Fibroblast of lung (primary cell): ENCODE results near the gene ARL9. TPM values are rescaled to one million over a fixed set of nuclear protein-coding genes. Genes with fewer than 3 reads are reported as not detected.

Experiments
- DNase-seq, 2 donors: peaks; one replicate each; pipeline versions ENCODE4 v3.0.0 to v3.0.0-alpha.2; 2010; ENCODE audit warnings: low read depth in 2 of 2
- H2AFZ ChIP-seq: 2 replicates; pipeline ENCODE4 v1.5.1; 2012; ENCODE audit warnings: low read length, control low read depth, inconsistent platforms
- H3K27ac ChIP-seq: 2 replicates; pipeline ENCODE4 v1.5.1; 2011; ENCODE audit warnings: low read length, control low read depth; ENCODE audit not compliant: insufficient read depth
- H3K27me3 ChIP-seq: 2 replicates; pipeline ENCODE4 v1.5.1; 2011; ENCODE audit warnings: mild to moderate bottlenecking, low read length; ENCODE audit not compliant: control insufficient read depth, insufficient read depth
- H3K36me3 ChIP-seq: 2 replicates; pipeline ENCODE4 v1.5.1; 2011; ENCODE audit warnings: low read length; ENCODE audit not compliant: control insufficient read depth, insufficient read depth
- H3K4me1 ChIP-seq: 2 replicates; pipeline ENCODE4 v1.5.1; 2011; ENCODE audit warnings: low read length; ENCODE audit not compliant: control insufficient read depth, insufficient read depth; ENCODE audit errors: extremely low read depth
- H3K4me2 ChIP-seq: 2 replicates; pipeline ENCODE4 v1.5.1; 2011; ENCODE audit warnings: low read length, control low read depth; ENCODE audit not compliant: insufficient read depth; ENCODE audit errors: extremely low read depth
- H3K4me3 ChIP-seq, 4 experiments: fragments of 200-600 bp in 1 of 4; sonication (generic) in 1 of 4; replicated peaks in 1 of 4; 2 replicates each; pipeline ENCODE4 v1.5.1; 2011 to 2016; ENCODE audit warnings: low read length in 4 of 4, low read depth in 3 of 4, mild to moderate bottlenecking in 3 of 4, control low read depth in 2 of 4, inconsistent platforms in 1 of 4, mixed read lengths in 1 of 4; ENCODE audit not compliant: insufficient read depth in 1 of 4; ENCODE audit errors: control extremely low read depth in 1 of 4
- H3K79me2 ChIP-seq: 2 replicates; pipeline ENCODE4 v1.5.1; 2012; ENCODE audit warnings: mild to moderate bottlenecking, low read length, inconsistent platforms; ENCODE audit not compliant: control insufficient read depth, insufficient read depth
- H3K9ac ChIP-seq: 2 replicates; pipeline ENCODE4 v1.5.1; 2011; ENCODE audit warnings: mild to moderate bottlenecking, low read length, control low read depth; ENCODE audit not compliant: insufficient read depth
- H3K9me3 ChIP-seq: 2 replicates; pipeline ENCODE4 v1.5.1; 2012; ENCODE audit warnings: low read depth, low read length; ENCODE audit not compliant: control insufficient read depth, insufficient read depth
- H4K20me1 ChIP-seq: 2 replicates; pipeline ENCODE4 v1.5.1; 2011; ENCODE audit warnings: low read length; ENCODE audit not compliant: control insufficient read depth, insufficient read depth; ENCODE audit errors: extremely low read depth
- CTCF ChIP-seq, 2 donors: IDR thresholded peaks in 1 of 2; conservative IDR thresholded peaks in 1 of 2; 1 replicate in 1 of 2; 2 replicates in 1 of 2; pipeline ENCODE4 v1.5.1; 2011 to 2012; ENCODE audit warnings: low read length in 2 of 2, control low read depth in 1 of 2, inconsistent platforms in 1 of 2, low read depth in 1 of 2, mild to moderate bottlenecking in 1 of 2
- EZH2 ChIP-seq: IDR thresholded peaks from 2 replicates; pipeline ENCODE4 v1.5.1; 2012; ENCODE audit warnings: low read length, control low read depth, mild to moderate bottlenecking; ENCODE audit errors: missing control alignments
- polyA plus RNA-seq, 2 donors: library from polyadenylated mRNA; depleted of rRNA in 1 of 2; stranded (reverse) in 1 of 2; unstranded in 1 of 2; fragments of >200 nt; gene quantifications; 2 replicates each; pipeline ENCODE4 v1.2.1, GENCODE V29; 2011 to 2012; ENCODE audit warnings: missing spikeins in 1 of 2
- total RNA-seq: library from RNA; depleted of rRNA; stranded (reverse); fragments of >200 nt; gene quantifications from 2 replicates; pipeline ENCODE4 v1.2.1, GENCODE V29; 2014

The ARL9 gene
- total and polyA plus RNA-seq, 2 donors (not counting 1 experiment from before 2014, with no cell fraction given) = 0.62 to 0.83 TPM

- TF ChIP-seq EZH2 = no peak
- H3K27ac ChIP-seq = peak overlapping the region; percentile 93
- H3K36me3 ChIP-seq = peaks cover 5% of the 10 kb centered on the region
- peak overlapping the region; percentile 11 for H2AFZ ChIP-seq
- peak overlapping the region; percentile 81 to 98 (median 90) for H3K4me3 ChIP-seq
- peaks cover 53% of the 10 kb centered on the region for H3K79me2 ChIP-seq
- no peaks in the 10 kb centered on the region for H3K9me3 ChIP-seq
- no peaks in the 10 kb centered on the region for H4K20me1 ChIP-seq
- H3K4me2 ChIP-seq = peak overlapping the region; percentile 73
- H3K27me3 ChIP-seq = no peaks in the 10 kb centered on the region
- peak overlapping the region; percentile 86 for H3K9ac ChIP-seq
- DNase-seq = no peak
- H3K4me1 ChIP-seq = peaks cover 2% of the 10 kb centered on the region
Measured at GRCh38 chr4:56466910-56467283, 38.7 kb upstream of the ARL9 start.

- peak within 1 kb of the TSS; percentile 89 for H3K4me2 ChIP-seq
- H3K4me1 ChIP-seq = peaks cover 2% of the 10 kb centered on the region
- H3K4me3 ChIP-seq = peak within 1 kb of the TSS; percentile 81 to 98 (median 90)
- peaks cover 5% of the 10 kb centered on the region for H3K36me3 ChIP-seq
- H3K27me3 ChIP-seq = no peaks in the 10 kb centered on the region
- H3K9me3 ChIP-seq = no peaks in the 10 kb centered on the region
- peak within 1 kb of the TSS; percentile 86 for H3K9ac ChIP-seq
- no peaks in the 10 kb centered on the region for H4K20me1 ChIP-seq
- TF ChIP-seq EZH2 = no peak
- no peak for TF ChIP-seq CTCF (conservative IDR thresholded peaks at IDR 0.05 in 1 of 2, IDR thresholded peaks at IDR 0.05 in 1 of 2; ENCODE audit: low read depth in 1 of 2, low read length in 2 of 2)
- peak within 1 kb of the TSS; percentile 68 for H2AFZ ChIP-seq
- peak within 1 kb of the TSS; percentile 93 for H3K27ac ChIP-seq
- DNase-seq = peak; percentile 82 to 91
- peaks cover 53% of the 10 kb centered on the region for H3K79me2 ChIP-seq
Measured at GRCh38 chr4:56467284-56468096, 38.1 kb upstream of the ARL9 start, which contains the start of gene SRP72. SRP72 (plus strand) TSS chr4:56467617; CDS start chr4:56467636, 19 bp downstream.

- no peaks in the 10 kb centered on the region for H4K20me1 ChIP-seq
- H3K9me3 ChIP-seq = no peaks in the 10 kb centered on the region
- peaks cover 2% of the 10 kb centered on the region for H3K4me1 ChIP-seq
- peak overlapping the region; percentile 86 for H3K9ac ChIP-seq
- peaks cover 53% of the 10 kb centered on the region for H3K79me2 ChIP-seq
- peak overlapping the region; percentile 89 for H3K4me2 ChIP-seq
- H3K27ac ChIP-seq = peak overlapping the region; percentile 93
- H2AFZ ChIP-seq = peak overlapping the region; percentile 68
- H3K27me3 ChIP-seq = no peaks in the 10 kb centered on the region
- peak overlapping the region; percentile 81 to 98 (median 90) for H3K4me3 ChIP-seq
- TF ChIP-seq EZH2 = no peak
- peaks cover 7% of the 10 kb centered on the region for H3K36me3 ChIP-seq
- peak; percentile 37 to 49 for DNase-seq
Measured at GRCh38 chr4:56468097-56468422, 37.5 kb upstream of the ARL9 start.
